NCI-H1048 (cell line): ENCODE data around the gene FGF1.

Source experiments
- DNase-seq: peaks from one replicate; lab custom pipeline; 2025; lab: John Stamatoyannopoulos, UW

The FGF1 gene

GRCh38 chr5:142642427-142642826 is 43.5 kb downstream of the FGF1 start:
- no peak for DNase-seq

GRCh38 chr5:142641711-142642110 is 44.2 kb downstream of the FGF1 start:
- no peak for DNase-seq

GRCh38 chr5:142640316-142641005 is 45.4 kb downstream of the FGF1 start:
- no peak for DNase-seq

DNA sequence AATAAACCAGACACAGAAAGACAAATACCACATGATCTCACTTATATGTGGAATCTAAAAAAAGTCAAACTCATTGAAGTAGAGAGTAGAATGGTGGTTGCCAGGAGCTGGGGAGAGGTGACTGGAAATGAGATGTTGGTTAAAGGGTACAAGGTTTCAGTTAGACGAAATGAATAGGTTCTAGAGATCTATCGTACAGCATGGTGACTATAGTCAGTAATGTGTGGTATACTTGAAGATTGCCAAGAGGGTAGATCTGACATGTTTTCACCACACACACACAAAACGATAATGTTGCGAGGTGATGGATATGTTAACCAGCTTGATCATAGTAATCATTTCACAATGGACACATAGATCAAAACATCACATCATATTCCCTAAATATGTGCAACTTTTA is 46.4 kb downstream of the FGF1 start:
- DNase-seq, result no peak

- no peak for DNase-seq
Measured at GRCh38 chr5:142637871-142638270, 48.0 kb downstream of the FGF1 start.

- no peak for DNase-seq
Measured at GRCh38 chr5:142636698-142637324, 49.1 kb downstream of the FGF1 start.

DNA sequence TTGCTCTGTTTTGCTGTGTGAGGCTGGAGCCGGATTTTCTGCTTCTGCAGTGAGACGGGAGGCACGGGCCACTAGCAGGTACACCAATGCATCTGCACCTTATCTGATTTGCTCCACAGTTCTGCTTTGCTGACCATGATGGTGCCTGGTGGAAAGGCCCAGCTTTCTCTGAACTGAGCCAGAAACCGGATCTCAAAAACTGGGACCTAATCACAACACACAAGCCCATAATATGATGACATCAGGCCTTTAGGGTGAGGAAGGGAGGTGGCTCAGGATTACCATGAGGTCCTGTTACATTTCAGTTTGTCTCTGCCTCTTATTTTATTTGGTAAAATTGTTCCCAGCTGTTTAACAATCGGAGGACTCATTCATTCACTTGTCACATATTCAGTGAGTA is 49.8 kb downstream of the FGF1 start:
- no peak for DNase-seq

GRCh38 chr5:142634216-142635011 is 51.5 kb downstream of the FGF1 start:
- DNase-seq, result no peak

DNA sequence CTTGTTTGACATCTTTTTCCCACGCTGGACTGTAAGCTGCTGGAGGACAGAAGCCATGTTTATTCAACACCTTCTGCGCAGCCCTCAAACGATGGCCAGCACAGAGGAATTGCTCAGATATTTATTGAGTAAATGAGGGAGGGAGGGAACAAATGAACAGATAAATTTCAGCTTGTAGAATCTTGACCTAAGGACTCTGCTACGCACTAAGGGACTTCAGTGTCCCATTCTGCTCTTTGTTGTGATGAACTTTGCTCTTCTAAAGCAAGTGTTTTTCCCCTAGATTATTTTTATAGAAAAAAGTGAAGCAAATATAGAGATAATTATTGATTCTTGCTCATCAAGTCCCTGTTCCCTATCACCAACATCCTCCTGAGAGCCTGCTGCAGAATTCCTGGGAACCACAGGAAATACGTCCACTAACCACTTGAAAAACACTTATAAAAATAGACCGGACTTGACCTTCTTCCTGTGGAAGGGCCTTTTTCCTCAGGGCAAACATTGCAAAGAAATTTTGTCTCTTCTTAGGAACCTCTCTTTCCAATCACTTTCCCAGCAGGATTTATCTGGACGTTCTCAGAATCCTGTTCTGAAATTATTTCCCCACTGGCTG is 54.9 kb downstream of the FGF1 start:
- DNase-seq, result no peak

- no peak for DNase-seq
Measured at GRCh38 chr5:142627383-142628217, 58.3 kb downstream of the FGF1 start.

GRCh38 chr5:142626786-142627185 is 59.1 kb downstream of the FGF1 start:
- no peak for DNase-seq

GRCh38 chr5:142626099-142626498 is 59.8 kb downstream of the FGF1 start:
- no peak for DNase-seq

GRCh38 chr5:142621227-142621626 is 64.7 kb downstream of the FGF1 start:
- no peak for DNase-seq

DNA sequence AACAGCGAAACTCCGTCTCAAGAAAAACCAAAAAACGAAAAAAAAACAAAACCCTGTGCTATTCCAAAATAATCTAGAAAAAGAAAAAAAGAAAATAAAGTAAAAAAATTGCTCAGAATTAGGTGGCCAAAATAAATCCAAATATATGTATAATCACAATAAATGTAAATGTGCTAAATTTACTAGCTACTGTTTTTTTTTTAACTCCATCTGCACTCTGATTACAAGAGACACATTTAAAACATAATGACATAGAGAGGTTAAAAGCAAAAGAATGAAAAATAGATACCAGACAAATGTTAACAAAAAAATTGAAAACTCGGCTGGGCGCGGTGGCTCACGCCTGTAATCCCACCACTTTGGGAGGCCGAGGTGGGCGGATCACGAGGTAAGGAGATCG is 66.1 kb downstream of the FGF1 start:
- no peak for DNase-seq

DNA sequence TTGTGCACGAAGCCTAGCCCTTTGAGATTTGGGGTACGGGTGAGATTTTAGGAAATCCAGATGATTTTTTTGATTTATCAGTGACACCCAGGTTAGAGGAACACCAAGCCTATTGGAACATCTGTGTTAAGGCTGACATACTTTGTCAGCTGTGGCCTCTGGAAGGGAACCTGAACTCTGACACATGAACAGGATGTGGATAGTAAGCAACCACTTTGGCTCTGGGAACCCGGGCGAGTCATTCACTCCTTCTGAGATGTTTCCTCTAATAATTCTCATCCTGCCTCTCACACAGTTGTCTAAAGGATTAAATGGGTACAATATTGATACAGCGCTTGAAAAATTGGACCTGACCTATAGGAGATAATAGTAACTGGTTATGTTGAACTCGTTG is 67.8 kb downstream of the FGF1 start:
- no peak for DNase-seq

- DNase-seq, result no peak
Measured at GRCh38 chr5:142617416-142618129, 68.3 kb downstream of the FGF1 start.

DNA sequence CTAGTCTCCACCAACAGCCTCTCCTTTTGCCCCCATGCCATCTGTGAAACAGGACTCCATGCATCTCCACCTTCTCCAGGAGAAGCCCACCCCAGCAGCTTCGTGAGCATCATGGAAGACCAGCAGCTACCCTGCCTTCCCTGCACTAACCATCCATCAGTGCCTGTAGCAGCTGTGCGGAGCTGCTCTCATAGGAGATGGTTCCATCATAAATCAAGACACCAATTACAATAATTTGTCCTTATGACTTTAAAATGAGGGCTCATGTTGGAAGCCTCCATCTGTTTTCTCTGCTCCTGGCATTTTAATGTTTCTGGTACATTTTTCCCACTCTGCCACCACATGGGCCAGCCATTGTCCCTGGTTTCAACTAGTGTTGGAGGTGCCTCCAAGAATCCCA is 69.9 kb downstream of the FGF1 start:
- DNase-seq, result no peak

GRCh38 chr5:142614054-142614453 is 71.8 kb downstream of the FGF1 start:
- DNase-seq, result no peak

- DNase-seq, result no peak
Measured at GRCh38 chr5:142613271-142613671, 72.6 kb downstream of the FGF1 start.

GRCh38 chr5:142612494-142613270 is 73.2 kb downstream of the FGF1 start:
- no peak for DNase-seq
